Measurements from ENCODE around the gene NCOA1.

GRCh38 chr2:24517247-24517646 is 26.2 kb downstream of the NCOA1 start:
- TF ChIP-seq CTCF (IDR thresholded peaks at IDR 0.05): no peak
- TF ChIP-seq POLR2A (IDR thresholded peaks at IDR 0.05): no peak
- no peak for TF ChIP-seq POLR2AphosphoS5 (IDR thresholded peaks at IDR 0.05)

All from gastroesophageal sphincter (tissue), 3 donors.